ENCODE results near the gene TASOR.

DNA sequence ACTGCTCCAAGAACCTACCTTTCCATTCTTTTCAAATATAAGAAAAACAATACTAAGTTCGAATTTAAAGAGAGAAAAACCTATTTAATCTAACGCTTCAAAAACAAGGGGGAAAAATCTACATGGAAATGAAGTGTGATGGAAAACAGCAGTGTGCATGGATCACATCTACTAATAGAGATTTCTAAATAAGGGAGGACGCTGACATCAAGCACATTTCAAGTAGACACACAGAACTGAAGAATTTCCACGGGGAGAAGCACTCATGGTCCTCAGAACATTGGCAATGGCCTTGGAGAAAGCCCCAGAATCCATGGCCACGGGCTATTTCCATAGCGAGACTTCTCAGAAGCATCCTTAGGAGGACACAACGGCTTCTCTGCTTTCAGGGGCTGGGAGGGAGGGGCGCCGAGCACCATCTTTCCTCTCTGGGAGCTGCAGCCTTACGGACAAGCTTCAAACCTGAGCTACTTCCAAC lies 1.0 kb downstream of the TASOR start:
- TF ChIP-seq, protein P1, sequence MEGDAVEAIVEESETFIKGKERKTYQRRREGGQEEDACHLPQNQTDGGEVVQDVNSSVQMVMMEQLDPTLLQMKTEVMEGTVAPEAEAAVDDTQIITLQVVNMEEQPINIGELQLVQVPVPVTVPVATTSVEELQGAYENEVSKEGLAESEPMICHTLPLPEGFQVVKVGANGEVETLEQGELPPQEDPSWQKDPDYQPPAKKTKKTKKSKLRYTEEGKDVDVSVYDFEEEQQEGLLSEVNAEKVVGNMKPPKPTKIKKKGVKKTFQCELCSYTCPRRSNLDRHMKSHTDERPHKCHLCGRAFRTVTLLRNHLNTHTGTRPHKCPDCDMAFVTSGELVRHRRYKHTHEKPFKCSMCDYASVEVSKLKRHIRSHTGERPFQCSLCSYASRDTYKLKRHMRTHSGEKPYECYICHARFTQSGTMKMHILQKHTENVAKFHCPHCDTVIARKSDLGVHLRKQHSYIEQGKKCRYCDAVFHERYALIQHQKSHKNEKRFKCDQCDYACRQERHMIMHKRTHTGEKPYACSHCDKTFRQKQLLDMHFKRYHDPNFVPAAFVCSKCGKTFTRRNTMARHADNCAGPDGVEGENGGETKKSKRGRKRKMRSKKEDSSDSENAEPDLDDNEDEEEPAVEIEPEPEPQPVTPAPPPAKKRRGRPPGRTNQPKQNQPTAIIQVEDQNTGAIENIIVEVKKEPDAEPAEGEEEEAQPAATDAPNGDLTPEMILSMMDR (IDR thresholded peaks at IDR 0.05) = no peak
- TF ChIP-seq POLR2A (IDR thresholded peaks at IDR 0.05) (no peak), EP300 (IDR thresholded peaks at IDR 0.05) (no peak), POLR2AphosphoS5 (IDR thresholded peaks at IDR 0.05) (peak in 2 of 4 donors; percentile 69 to 73)

All from sigmoid colon (tissue), 4 donors.